GM19099 (cell line): Measurements from ENCODE around the gene TRAF7.

Source experiments
- POLR2A ChIP-seq: IDR thresholded peaks from 3 replicates; pipeline ENCODE4 v1.6.1; 2011; ENCODE audit warnings: low read depth; ENCODE audit not compliant: insufficient read length; ENCODE audit errors: extremely low read depth

Gene TRAF7

GRCh38 chr16:2163211-2163881 is 7.8 kb downstream of the TRAF7 start:
- TF ChIP-seq POLR2A = no peak

GRCh38 chr16:2165861-2166260 is 10.3 kb downstream of the TRAF7 start:
- no peak for TF ChIP-seq POLR2A

- TF ChIP-seq POLR2A = no peak
Observed at GRCh38 chr16:2166263-2167067, 10.9 kb downstream of the TRAF7 start.

GRCh38 chr16:2167068-2167638 is 11.6 kb downstream of the TRAF7 start:
- no peak for TF ChIP-seq POLR2A

GRCh38 chr16:2170080-2170479 is 14.5 kb downstream of the TRAF7 start:
- TF ChIP-seq POLR2A = no peak

GRCh38 chr16:2170587-2171435 is 15.2 kb downstream of the TRAF7 start:
- TF ChIP-seq POLR2A = no peak

- no peak for TF ChIP-seq POLR2A
Observed at GRCh38 chr16:2171601-2172178, 16.1 kb downstream of the TRAF7 start.

- TF ChIP-seq POLR2A = no peak
Observed at GRCh38 chr16:2172688-2173335, 17.2 kb downstream of the TRAF7 start.

- no peak for TF ChIP-seq POLR2A
Observed at GRCh38 chr16:2173366-2173765, 17.8 kb downstream of the TRAF7 start.

GRCh38 chr16:2173916-2174315 is 18.3 kb downstream of the TRAF7 start:
- TF ChIP-seq POLR2A = no peak

GRCh38 chr16:2174396-2175131 is 19.0 kb downstream of the TRAF7 start:
- no peak for TF ChIP-seq POLR2A

GRCh38 chr16:2175454-2175853 is 19.9 kb downstream of the TRAF7 start:
- TF ChIP-seq POLR2A = no peak

- no peak for TF ChIP-seq POLR2A
Observed at GRCh38 chr16:2176047-2176446, 20.5 kb downstream of the TRAF7 start.

GRCh38 chr16:2177101-2177500 is 21.5 kb downstream of the TRAF7 start:
- TF ChIP-seq POLR2A = no peak
